ENCODE measurements around the gene PCDHGA6. TPM values are rescaled to one million over a fixed set of nuclear protein-coding genes. Genes with fewer than 3 reads are reported as not detected.
"Not testable (repeated sequence)": the region's sequence is repeated elsewhere in the genome, so short reads cannot be mapped to it uniquely, and the experiment has no call there.

Gene PCDHGA6
- total RNA-seq, 1 experiment from 2014 or later: 0.07 TPM

DNA sequence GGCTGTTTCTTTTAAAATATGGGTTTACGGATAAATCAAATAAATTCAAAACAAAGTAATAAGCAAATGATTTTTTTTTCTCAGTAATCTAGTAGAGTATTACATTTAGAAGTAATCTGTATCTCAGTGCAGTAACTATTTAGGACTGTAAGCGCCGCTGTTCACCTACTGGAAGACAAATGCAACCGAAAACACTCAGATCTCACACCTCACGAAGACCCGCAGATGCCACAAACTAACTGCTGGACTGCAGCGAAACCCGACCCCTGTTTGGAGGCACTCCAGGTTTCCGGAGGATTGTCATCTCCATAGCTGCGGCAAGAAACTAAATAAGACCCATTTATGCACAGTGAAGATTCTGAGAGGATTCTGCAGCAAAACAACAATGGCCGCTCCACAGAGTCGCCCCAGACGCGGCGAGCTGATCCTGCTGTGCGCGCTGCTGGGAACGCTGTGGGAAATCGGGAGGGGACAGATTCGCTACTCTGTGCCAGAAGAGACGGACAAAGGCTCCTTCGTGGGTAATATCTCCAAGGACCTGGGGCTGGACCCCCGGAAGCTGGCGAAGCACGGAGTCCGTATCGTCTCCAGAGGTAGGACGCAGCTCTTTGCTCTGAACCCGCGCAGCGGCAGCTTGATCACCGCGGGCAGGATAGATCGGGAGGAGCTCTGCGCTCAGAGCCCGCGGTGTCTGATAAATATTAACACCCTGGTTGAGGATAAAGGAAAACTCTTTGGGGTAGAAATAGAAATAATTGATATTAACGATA, 18.9 kb downstream of the PCDHGA6 start, which contains the start of gene PCDHGA8:
Gene PCDHGA8, plus strand, starts transcription at position 205 of the 770 bp plus-strand sequence. Its CDS starts 181 bp downstream, at position 386.
- DNase-seq (ENCODE audit: low read depth): no peak

DNA sequence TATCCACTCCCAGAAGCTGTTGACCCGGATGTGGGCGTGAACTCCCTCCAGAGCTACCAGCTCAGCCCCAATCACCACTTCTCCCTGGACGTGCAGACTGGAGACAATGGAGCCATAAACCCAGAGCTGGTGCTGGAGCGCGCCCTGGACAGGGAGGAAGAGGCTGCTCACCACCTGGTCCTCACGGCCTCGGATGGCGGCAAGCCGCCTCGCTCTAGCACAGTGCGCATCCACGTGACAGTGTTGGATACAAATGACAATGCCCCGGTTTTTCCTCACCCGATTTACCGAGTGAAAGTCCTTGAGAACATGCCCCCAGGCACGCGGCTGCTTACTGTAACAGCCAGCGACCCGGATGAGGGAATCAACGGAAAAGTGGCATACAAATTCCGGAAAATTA, 19.6 kb downstream of the PCDHGA6 start:
- no peak for DNase-seq (ENCODE audit: low read depth)

DNA sequence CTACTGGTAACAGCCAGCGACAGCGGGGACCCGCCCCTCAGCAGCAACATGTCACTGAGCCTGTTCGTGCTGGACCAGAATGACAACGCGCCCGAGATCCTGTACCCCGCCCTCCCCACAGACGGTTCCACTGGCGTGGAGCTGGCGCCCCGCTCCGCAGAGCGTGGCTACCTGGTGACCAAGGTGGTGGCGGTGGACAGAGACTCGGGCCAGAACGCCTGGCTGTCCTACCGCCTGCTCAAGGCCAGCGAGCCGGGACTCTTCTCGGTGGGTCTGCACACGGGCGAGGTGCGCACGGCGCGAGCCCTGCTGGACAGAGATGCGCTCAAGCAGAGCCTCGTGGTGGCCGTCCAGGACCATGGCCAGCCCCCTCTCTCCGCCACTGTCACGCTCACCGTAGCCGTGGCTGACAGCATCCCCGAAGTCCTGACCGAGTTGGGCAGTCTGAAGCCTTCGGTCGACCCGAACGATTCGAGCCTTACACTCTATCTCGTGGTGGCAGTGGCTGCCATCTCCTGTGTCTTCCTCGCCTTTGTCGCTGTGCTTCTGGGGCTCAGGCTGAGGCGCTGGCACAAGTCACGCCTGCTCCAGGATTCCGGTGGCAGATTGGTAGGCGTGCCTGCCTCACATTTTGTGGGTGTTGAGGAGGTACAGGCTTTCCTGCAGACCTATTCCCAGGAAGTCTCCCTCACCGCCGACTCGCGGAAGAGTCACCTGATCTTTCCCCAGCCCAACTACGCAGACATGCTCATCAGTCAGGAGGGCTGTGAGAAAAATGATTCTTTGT, 20.9 kb downstream of the PCDHGA6 start:
- not testable (repeated sequence) for DNase-seq (ENCODE audit: low read depth)

DNA sequence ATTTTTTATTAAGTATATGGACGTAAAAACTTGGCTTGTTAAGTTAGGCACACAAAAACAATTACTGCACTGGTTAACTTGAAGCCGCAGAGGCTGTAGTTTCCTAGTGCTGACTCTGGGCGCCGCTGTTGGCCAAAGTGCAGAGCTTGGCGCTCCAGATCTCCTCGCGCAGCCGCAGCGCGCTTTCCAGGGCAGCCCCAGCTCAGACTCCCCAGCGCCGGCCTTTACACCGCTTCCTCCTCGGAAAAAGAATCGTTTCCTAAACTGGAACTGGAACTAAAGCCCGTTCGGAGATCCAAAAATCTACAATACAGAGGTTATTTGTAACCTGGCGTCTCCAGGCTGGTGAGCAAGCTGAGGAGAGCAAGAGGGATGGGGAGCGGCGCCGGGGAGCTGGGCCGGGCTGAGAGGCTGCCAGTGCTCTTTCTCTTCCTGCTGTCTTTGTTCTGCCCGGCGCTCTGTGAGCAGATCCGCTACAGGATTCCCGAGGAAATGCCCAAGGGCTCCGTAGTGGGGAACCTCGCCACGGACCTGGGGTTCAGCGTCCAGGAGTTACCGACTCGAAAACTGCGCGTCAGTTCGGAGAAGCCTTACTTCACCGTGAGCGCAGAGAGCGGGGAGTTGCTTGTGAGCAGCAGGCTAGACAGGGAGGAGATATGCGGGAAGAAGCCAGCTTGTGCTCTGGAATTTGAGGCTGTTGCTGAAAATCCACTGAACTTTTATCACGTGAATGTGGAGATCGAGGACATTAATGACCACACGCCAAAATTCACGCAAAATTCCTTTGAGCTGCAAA, 24.3 kb downstream of the PCDHGA6 start, which contains the start of gene PCDHGB5:
Gene PCDHGB5, plus strand, starts transcription at position 192 of the 796 bp plus-strand sequence. Its CDS starts 181 bp downstream, at position 373.
- DNase-seq (ENCODE audit: low read depth): not testable (repeated sequence)

DNA sequence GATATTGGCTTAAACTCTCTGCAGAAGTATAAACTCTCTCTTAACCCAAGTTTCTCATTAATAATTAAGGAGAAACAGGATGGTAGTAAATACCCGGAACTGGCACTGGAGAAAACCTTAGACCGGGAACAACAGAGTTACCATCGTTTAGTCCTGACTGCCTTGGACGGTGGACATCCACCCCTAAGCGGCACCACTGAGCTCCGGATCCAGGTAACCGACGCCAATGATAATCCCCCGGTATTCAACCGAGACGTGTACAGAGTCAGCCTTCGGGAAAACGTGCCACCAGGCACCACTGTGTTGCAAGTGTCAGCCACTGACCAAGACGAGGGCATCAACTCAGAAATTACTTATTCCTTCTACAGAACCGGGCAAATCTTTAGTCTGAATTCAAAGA, 24.9 kb downstream of the PCDHGA6 start:
- no peak for DNase-seq (ENCODE audit: low read depth)

DNA sequence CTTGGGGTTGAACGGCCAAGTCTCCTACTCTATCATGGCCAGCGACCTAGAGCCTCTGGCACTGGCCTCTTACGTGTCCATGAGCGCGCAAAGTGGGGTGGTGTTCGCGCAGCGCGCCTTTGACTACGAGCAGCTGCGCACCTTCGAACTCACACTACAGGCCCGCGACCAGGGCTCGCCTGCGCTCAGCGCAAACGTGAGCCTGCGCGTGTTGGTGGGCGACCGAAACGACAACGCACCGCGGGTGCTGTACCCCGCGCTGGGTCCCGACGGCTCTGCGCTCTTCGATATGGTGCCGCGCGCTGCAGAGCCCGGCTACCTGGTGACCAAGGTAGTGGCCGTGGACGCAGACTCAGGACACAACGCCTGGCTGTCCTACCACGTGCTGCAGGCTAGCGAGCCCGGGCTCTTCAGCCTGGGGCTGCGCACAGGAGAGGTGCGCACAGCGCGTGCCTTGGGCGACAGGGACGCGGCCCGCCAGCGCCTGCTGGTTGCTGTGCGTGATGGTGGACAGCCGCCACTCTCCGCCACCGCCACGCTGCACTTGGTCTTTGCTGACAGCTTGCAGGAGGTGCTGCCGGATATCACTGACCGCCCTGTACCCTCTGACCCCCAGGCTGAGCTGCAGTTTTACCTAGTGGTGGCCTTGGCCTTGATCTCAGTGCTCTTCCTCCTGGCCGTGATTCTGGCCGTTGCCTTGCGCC, 26.0 kb downstream of the PCDHGA6 start:
- no peak for DNase-seq (ENCODE audit: low read depth)

DNA sequence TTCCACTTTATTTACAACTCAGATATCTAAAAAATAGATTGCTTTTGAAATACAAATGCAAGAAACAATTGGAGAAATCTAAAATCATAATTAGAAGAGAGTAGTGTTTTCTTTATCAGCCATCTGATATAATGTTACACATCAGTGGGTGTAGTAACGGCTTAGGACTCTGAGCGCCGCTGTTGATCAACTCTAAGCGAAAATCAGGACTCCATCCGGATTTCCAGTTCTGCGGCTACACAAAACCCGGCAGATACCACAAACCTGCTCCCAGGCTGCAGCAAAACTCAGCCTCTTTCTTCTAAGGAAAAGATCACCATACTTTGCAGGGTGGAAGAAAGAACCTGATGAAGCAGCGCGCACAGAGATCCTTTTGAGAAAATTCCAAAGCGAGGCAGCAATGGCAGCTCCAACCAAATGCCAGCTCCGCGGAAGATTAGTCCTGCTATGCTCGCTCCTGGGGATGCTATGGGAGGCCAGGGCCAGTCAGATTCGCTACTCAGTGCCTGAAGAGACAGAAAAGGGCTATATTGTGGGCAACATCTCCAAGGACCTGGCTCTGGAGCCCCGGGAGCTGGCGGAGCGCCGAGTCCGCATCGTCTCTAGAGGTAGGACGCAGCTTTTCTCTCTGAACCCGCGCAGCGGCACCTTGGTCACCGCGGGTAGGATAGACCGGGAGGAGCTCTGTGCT, 29.0 kb downstream of the PCDHGA6 start, which contains the start of gene PCDHGA9:
Gene PCDHGA9, plus strand, starts transcription at position 226 of the 691 bp plus-strand sequence. Its CDS starts 175 bp downstream, at position 401.
- DNase-seq (ENCODE audit: low read depth): no peak

DNA sequence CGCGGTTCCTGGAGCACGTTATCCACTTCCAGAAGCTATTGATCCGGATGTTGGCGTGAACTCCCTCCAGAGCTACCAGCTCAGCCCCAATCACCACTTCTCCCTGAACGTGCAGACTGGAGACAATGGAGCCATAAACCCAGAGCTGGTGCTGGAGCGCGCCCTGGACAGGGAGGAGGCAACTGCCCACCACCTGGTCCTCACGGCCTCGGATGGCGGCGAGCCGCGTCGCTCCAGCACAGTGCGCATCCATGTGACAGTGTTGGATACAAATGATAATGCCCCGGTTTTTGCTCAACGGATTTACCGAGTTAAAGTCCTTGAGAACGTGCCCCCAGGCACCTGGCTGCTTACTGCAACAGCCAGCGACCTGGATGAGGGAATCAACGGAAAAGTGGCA, 29.7 kb downstream of the PCDHGA6 start:
- DNase-seq (ENCODE audit: low read depth): no peak

DNA sequence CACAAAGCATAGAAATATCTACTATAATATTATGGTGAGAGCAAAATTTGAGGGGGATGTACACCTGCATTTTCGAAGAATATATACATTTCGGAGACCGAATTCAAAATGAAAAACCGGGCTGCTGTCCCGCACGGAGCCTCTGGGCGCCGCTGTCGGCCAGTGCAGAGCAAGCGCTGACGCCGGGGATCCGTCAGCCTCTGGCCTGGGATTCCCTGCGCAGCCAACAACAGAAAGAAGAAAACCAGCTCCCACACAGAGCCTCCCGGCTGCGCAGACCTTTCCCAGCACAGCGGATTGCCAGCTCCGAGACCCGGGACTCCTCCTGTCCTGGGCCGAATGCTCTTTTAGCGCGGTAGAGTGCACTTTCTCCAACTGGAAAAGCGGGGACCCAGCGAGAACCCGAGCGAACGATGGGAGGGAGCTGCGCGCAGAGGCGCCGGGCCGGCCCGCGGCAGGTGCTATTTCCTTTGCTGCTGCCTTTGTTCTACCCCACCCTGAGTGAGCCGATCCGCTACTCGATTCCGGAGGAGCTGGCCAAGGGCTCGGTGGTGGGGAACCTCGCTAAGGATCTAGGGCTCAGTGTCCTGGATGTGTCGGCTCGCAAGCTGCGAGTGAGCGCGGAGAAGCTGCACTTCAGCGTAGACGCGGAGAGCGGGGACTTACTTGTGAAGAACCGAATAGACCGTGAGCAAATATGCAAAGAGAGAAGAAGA, 34.3 kb downstream of the PCDHGA6 start, which contains the start of gene PCDHGB6:
Gene PCDHGB6, plus strand, starts transcription at position 232 of the 716 bp plus-strand sequence. Its CDS starts 182 bp downstream, at position 414.
- not testable (repeated sequence) for DNase-seq (ENCODE audit: low read depth)

DNA sequence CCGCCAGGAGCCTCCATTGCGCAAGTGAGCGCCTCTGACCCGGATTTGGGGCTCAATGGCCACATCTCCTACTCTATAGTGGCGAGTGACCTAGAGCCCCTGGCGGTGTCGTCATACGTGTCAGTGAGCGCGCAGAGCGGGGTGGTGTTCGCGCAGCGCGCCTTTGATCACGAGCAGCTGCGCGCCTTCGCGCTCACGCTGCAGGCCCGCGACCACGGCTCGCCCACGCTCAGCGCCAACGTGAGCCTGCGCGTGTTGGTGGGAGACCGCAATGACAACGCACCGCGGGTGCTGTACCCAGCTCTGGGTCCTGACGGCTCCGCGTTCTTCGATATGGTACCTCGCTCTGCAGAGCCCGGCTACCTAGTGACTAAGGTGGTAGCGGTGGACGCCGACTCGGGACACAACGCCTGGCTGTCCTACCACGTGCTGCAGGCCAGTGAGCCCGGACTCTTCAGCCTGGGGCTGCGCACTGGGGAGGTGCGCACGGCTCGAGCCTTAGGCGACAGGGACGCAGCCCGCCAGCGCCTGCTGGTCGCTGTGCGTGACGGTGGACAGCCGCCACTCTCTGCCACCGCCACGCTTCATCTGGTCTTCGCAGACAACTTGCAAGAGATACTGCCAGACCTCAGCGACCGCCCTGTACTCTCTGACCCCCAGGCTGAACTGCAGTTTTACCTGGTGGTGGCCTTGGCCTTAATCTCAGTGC, 36.1 kb downstream of the PCDHGA6 start:
- no peak for DNase-seq (ENCODE audit: low read depth)

DNA sequence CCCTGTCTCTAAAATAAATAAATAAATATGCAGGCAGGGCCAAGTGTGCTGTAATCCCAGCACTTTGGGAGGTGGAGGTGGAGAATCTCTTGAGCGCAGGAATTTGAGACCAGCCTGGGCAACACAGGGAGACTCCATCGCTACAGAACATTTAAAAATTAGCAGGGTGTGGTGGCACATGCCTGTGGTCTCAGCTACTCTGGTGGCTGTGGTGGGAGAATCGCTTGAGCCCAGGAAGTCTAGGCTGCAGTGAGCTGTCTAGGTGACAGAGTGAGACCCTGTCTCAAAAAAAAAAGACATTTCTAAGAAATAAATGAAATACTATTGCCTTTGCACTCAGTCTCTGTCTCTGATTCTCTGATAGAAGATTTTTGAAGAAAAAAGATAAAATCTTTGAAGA, 37.9 kb downstream of the PCDHGA6 start:
- DNase-seq (ENCODE audit: low read depth): no peak

DNA sequence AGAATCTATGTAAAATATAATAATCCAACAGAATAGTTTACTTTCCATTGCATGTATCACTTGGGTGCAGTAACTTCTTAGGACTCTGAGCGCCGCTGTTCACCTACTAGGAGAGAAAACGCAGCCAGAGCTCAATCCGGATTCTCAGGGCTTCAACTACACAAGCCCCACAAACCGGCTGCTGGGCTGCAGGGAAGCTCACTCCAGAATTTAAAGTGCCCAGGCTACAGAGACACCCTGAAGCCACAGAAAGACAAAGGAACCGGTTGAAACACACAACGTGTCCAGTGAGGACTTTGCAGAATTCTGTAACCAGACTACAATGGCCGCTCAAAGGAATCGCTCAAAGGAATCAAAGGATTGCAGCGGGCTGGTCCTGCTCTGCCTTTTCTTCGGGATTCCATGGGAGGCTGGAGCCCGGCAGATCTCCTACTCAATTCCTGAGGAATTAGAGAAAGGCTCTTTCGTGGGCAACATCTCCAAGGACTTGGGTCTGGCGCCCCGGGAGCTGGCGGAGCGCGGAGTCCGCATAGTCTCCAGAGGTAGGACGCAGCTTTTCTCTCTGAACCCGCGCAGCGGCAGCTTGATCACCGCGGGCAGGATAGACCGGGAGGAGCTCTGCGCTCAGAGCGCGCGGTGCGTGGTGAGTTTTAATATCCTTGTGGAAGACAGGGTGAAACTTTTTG, 39.3 kb downstream of the PCDHGA6 start, which contains the start of gene PCDHGA10:
Gene PCDHGA10, plus strand, starts transcription at position 134 of the 686 bp plus-strand sequence. Its CDS starts 189 bp downstream, at position 323.
- DNase-seq (ENCODE audit: low read depth): peak; percentile 36

DNA sequence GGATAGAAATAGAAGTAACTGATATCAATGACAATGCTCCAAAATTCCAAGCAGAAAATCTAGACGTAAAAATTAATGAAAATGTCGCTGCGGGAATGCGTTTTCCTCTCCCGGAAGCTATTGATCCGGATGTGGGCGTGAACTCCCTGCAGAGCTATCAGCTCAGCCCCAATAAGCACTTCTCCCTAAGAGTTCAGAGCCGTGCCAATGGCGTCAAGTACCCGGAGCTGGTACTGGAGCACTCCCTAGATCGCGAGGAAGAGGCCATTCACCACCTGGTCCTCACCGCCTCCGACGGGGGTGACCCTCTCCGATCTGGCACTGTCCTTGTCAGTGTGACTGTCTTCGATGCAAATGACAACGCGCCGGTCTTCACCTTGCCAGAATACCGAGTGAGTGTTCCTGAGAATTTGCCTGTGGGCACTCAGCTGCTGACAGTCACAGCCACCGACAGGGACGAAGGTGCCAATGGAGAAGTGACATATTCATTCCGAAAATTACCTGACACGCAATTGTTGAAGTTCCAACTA, 39.9 kb downstream of the PCDHGA6 start:
- no peak for DNase-seq (ENCODE audit: low read depth)

DNA sequence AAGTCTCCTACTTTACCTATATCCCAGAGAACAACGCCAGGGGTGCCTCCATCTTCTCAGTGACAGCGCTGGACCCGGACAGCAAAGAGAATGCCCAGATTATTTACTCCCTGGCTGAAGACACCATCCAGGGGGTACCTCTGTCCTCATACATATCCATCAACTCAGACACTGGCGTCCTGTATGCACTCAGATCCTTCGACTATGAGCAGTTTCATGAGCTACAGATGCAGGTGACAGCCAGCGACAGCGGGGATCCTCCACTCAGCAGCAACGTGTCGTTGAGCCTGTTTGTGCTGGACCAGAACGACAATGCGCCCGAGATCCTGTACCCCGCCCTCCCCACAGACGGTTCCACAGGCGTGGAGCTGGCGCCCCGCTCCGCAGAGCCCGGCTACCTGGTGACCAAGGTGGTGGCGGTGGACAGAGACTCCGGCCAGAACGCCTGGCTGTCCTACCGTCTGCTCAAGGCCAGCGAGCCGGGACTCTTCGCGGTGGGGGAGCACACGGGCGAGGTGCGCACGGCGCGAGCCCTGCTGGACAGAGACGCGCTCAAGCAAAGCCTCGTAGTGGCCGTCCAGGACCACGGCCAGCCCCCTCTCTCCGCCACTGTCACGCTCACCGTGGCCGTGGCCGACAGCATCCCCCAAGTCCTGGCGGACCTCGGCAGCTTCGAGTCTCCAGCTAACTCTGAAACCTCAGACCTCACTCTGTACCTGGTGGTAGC, 41.0 kb downstream of the PCDHGA6 start:
- DNase-seq (ENCODE audit: low read depth): not testable (repeated sequence)

DNA sequence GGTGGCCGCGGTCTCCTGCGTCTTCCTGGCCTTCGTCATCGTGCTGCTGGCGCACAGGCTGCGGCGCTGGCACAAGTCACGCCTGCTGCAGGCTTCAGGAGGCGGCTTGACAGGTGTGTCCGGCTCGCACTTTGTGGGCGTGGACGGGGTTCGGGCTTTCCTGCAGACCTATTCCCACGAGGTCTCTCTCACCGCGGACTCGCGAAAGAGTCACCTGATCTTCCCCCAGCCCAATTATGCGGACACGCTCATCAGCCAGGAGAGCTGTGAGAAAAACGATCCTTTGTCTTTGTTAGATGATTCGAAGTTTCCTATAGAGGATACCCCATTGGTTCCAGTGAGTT, 41.6 kb downstream of the PCDHGA6 start:
- DNase-seq (ENCODE audit: low read depth): not testable (repeated sequence)

DNA sequence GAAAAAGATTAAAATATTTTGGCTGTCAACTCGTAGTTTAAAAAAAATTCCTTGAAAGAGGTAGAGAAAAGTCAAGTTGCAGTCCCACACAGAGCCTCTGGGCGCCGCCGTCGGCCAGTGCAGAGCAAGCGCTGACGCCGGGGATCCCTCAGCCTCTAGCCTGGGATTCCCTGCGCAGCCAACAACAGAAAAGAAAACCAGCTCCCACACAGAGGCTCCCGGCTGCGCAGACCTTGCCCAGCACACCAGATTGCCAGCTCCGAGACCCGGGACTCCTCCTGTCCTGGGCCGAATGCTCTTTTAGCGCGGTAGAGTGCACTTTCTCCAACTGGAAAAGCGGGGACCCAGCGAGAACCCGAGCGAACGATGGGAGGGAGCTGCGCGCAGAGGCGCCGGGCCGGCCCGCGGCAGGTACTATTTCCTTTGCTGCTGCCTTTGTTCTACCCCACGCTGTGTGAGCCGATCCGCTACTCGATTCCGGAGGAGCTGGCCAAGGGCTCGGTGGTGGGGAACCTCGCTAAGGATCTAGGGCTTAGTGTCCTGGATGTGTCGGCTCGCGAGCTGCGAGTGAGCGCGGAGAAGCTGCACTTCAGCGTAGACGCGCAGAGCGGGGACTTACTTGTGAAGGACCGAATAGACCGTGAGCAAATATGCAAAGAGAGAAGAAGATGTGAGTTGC, 43.9 kb downstream of the PCDHGA6 start, which contains the start of gene PCDHGB7:
Gene PCDHGB7, plus strand, starts transcription at position 184 of the 679 bp plus-strand sequence. Its CDS starts 183 bp downstream, at position 367.
- peak; percentile 82 for DNase-seq (ENCODE audit: low read depth)

All from M059J (cell line).